ENCODE measurements around the gene CWH43. TPM values are rescaled to one million over a fixed set of nuclear protein-coding genes. Genes with fewer than 3 reads are reported as not detected.
"Not testable (repeated sequence)": the region's sequence is repeated elsewhere in the genome, so short reads cannot be mapped to it uniquely, and the experiment has no call there.

CWH43 gene
- total RNA-seq (ENCODE audit: insufficient read depth, low replicate concordance): 1.9 TPM

DNA sequence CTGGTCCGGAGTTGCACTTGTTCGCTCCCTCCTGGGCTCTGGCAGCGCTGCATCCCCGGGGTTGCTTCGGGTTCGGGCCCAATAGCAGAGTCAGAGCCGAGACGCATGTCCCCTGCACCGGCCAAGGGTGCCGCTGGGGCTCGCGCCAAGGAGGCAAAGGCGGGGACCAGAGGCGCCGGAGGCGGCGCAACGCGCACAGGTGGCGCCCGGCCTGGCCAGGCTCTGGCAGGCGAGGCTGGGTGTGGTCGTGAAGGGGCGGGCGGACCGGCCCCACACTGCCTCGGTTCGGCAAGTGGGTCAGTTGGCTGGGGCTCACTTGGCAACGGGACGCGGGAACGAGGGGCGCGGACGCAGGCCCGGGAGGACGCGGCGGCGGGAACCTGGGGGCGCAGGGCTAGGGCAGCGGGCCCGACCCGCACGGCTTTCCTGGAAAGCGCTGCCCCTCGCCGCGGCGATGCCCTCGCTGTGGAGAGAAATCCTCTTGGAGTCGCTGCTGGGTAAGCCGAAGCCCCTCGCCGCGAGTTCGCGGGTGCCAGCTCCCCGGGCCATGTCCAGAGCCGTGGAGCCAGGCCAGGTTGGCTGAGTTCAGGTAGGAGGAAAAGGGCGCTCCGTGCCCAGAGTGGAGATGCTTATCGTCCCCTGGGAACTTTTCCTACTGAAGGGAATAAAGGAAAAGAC lies at the start of gene CWH43:
CWH43 (plus strand) TSS at position 300 of the 678 bp plus-strand sequence; CDS start at position 455, 155 bp downstream.
- no peak for DNase-seq (ENCODE audit: low spot score)

DNA sequence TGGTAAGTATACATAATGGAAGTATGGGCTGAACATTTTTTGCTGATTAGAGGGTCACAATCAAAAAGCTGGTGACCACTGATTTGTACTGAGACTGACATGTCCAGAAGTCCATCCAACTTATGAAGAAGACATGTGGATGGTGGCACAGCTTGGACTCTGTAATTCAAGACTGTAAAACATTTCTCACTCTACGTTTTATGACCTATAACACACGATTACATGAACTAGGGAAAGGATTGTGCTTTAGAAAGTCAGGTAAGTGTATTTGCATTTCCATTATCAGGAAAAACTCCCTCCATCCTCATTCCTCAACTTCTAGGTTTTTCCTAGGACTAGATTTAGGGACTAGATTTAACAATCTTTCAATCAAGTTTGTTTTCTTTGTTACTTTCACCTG lies 49.0 kb upstream of the CWH43 start:
- DNase-seq (ENCODE audit: low spot score): no peak

DNA sequence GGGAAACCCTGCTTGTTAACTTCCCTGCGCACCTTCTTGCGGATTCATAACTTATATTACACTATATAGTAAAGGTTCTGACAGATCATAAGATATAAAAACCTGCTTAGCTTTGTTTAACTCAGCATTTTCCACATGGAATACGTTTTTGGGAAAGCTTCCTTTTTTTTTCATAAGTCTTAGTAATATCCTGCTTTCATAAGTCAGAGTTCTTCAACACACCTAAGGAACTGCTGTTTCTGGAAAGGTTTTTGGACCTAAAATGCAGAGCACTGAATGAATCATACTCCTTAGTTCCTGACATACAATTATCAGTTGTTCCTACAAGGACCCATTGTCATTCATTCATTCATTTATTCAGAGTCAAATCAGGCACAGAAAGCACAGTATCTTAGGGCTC lies 47.2 kb upstream of the CWH43 start:
- DNase-seq (ENCODE audit: low spot score): no peak

DNA sequence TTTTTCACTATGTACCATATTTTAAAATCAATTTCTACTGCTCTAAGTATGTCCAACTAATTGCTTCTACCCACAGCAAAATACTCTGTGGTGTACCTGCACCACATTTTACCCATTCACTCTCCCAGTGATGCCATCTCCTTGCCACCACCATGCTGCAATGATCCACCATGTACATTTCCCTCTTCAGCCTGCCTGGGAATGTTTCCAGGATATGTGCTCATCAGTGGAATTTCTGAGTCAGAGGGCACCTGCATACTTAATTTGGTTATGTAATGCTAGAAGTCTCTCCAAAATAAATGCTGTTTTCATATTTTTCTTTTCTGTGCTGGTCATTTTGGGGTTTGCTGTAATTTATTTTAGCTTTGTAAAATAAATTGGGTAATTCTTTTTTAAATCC lies 46.3 kb upstream of the CWH43 start:
- DNase-seq (ENCODE audit: low spot score): no peak

DNA sequence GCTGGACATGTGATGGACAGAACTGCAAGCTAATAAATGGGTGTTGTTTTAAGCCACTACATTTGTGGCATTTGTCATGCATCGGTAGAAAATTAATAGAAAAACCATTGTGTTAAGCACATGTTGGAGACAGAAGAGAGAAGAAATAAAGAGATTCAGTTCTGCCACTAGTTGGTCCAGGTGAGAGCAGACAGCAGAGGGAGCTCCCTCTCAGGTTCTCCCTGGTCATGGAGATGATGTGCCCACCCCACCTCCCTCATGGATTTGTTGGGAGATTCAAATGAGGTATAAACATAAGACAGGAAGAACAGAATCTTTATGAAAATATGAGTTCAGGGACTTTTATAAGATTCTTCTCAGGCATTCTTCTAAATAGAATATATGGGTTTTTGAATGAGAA lies 42.7 kb upstream of the CWH43 start:
- no peak for DNase-seq (ENCODE audit: low spot score)

DNA sequence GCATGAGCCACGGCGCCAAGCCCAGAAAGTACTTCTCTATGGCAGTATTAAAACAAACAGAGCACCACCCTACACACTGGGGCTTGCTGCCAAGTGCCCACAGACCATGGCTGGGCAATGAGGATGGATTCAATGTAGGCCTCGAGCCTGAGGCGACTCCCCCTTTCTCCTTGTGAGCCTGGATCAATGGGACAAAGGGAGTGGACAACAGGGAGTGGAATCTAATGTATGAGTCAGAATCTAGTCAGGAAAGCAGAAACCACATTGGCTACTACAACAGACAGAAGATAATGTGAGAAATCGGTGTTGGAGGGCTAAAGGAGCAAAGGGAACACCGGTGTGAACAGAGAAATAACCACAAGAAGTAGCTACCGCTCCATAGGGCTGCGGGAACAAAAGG lies 41.8 kb upstream of the CWH43 start:
- DNase-seq (ENCODE audit: low spot score): no peak

DNA sequence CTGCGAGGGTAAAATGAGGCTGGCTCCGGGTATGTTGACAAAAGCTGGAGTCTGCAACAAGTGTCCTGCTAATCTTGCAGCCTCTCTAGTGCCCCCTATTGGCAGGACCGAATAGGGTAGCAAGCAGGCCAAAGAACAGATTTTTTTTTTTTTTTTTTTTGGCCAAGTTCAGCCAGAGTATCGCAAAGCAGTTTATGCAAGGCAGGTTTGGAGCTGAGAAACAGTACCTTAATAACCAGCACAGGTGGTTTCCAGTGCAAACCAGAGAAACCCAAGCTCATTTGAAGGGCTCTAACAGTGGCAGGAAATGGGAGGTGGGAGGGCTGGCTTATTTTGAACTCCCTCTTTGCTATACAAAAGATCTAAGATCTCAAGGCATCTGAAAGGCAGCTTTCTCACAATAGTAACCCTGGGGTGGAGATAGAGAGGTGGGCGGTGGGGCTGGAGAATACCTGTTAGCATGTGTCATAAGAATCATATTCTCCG lies 41.3 kb upstream of the CWH43 start:
- no peak for DNase-seq (ENCODE audit: low spot score)

DNA sequence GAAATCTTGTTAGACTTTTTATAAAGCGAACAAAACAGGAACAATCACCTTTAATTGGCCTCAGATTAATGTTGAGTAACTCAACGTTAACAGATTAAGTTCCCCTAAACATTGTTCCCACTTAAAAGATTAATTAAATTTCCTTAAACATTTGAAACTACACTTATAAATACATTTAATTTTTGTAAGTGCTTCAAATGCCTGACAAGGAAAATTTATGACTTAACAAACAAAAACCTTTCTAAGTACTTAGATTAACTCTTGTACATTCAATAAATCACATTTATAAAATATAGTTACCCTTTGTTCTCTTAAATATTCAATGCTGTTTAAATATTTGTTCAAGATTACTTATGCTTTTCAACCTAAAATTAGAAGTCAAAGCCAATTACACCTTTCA lies 40.1 kb upstream of the CWH43 start:
- DNase-seq (ENCODE audit: low spot score): no peak

DNA sequence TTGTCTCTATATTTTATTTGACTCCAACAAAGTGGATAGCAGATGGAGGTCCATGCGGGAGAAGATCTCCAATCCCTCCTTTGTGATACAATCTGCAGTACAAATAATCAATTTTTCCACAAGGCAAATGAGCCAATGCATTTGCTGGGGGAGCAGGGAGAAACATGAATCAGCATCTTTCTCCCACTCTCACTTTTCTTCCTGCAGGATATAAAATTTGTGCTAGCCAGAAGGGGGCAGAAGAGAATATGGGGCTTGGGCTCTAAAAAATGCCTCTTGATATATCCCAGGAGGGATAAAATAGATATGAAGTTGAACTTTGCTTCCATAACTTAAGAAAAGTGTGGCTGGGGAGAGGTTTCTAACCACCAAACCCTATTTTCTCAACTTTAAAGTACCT lies 38.3 kb upstream of the CWH43 start:
- DNase-seq (ENCODE audit: low spot score): no peak

DNA sequence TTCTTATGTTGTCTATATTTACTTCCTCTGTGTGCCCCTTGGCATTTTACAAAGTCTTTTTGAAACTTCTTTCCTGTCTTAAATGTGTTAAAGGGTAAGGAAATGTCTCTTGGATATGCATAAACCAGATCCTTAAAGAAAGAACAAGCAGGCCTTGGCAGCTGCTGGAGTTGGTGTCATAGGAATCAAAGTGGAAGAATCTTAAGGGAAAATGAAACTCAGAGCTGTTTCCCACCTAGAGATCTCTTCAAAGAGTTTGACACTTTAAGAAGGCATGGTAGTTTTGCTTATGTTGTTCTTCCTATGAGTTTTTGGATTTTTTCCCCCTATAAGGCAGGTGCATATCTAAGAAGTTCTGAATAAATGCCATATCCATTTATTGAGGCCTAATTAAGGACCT lies 37.0 kb upstream of the CWH43 start:
- no peak for DNase-seq (ENCODE audit: low spot score)

DNA sequence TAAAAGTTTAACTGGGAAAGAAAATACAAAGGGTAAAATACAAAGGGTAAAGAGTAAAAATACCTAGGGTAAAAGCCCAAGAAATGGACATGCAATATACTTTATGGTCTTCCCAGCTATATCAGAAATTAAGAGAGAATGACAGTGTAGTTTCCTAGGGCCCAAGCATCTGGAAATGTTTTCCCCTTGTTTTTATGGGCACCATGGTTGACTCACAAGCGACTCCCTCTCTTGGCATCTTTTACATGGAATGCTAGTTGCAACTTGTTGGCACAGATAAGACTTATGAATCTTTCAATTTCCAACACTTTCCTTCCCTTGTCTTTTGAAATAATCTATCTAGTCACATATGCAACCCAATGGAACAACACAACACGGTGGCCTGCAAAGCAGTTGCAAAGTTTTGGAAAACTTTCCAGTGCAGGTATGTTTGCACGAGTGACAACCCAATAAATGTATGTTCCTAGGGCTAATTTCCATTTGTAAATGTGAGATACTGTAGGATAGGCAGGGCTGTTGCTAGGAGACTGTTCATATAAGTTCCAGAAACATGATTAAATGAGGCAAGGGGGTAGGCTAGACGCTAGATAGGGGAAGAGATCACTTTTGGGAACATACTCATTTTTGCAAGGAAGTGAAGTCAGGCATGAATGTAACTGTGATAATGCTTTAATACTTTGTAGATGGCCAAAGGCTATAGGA lies 36.4 kb upstream of the CWH43 start:
- no peak for DNase-seq (ENCODE audit: low spot score)

DNA sequence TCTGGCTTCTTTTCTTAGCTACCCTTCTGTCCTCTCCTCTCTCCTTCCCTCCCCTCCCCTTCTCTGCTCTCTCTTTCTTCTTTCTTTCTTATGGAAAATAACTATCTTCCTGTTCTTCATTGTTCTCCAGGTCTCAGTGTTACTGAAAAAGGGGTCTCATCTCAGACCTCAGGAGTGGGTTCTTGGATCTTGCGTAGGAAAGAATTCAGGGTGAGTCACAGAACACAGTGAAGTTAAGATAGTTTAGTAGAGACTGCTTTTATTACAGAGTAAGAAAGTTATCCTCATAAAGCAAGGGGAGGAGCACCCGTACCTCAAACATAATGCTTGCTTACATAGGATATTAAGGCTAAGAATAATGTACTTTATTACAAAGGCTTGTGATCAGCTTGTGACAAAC lies 31.8 kb upstream of the CWH43 start:
- DNase-seq (ENCODE audit: low spot score): no peak

DNA sequence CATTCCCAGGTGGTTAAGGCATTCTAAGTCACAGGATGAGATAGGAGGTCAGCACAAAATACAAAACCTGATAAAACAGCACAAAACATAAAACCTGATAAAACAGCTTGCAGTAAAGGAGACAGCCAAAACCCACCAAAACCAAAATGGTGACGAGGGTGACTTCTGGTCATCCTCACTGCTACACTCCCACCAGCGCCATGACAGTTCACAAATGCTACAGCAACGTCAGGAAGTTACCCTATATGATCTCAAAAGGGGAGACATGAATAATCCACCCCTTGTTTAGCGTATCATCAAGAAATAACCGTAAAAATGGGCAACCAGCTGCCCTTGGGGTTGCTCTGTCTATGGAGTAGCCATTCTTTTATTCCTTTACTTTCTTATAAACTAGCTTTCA lies 28.7 kb upstream of the CWH43 start:
- not testable (repeated sequence) for DNase-seq (ENCODE audit: low spot score)

DNA sequence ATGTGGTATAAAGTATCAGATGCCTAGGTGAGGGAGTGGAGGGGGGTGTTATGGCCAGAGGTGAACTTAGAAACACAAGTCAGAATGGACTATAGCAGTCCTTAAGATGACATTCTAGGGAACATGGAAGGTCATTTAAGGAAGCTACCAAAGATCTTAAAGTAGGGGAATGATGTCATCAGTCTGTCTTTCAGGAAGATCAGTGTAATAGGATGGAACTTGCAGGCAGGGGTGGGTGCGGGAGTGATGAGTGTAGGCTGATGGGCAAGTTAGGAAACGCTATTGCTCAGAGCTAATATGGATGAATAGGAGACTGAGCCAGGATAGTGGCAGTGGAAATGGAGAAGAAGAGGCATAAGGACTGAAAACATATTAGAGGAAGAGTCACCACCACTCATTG lies 27.5 kb upstream of the CWH43 start:
- DNase-seq (ENCODE audit: low spot score): no peak

DNA sequence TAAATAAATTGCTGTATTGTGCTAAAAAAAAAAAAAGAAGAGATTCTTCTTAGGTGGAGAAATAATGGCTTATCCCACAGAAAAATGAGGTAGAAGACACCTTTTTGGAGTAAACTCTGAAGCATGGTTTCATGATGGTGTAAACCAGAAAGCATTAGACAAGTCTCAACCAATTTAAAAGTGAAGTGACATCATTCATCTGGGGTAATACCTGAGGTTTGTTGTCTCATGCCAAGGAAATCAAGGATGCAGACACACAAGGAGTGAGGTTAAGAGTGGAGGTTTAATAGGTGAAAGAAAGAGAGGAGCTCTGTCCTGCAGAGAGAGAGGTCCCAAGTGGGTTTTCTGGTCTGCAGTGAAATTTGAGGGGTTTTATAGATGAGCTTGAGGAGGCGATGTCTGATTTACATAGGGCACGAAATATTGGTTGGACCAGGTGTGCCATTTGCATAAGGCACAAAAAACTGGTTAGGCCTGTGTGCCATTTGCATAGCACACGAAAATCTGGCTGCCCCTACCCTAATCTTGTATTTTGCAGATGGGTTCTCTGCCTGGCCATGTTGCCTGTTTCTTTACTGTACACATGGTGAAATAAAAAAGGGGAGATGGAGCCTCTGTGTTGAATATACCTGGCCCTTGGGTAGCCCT lies 25.0 kb upstream of the CWH43 start:
- no peak for DNase-seq (ENCODE audit: low spot score)

DNA sequence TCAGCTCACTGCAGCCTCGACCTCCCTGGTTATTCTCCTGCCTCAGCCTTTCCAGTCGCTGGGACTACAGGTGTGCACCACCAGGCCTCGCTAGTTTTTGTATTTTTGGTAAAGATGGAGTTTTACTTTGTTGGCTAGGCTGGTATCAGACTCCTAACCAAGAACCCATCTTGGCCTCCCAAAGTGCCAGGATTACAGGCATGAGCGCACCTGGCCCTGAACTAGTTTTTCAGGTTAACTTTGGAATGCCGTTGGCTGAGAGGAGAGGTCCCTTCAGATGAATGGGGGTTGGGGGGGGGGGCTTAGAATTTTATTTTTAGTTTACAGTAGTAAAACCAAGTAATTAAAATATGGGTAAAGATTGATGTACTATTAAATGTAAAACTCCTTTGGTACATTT lies 23.4 kb upstream of the CWH43 start:
- no peak for DNase-seq (ENCODE audit: low spot score)

DNA sequence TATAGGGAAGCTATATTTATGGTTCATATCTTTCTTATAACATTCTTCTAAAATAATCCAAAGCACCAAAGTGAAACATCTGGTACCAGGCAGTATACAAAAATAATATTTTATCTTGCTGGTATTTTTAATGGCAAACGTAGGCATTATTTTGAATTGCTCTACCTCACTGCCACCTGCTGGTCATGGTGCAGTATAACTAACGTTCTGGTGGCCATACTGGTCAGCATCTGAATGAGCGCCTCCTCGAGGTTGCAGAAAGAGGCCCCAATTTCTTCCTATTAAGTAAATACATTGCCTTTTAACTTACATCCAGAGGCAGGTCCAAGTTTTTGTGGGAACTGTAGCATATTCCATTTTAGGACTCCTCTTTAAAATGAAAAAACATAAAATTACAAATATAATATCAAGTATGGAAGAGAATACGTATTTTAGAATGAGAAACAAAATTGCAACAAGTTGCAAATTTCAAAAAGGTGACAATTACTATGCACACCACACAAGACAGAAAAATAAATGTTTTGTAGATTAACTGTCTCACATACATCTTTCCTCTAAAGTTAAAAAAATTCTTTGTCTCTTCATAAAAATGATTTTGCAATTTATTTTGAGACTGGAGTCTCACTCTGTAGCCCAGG lies 22.9 kb upstream of the CWH43 start:
- peak; percentile 80 for DNase-seq (ENCODE audit: low spot score)

DNA sequence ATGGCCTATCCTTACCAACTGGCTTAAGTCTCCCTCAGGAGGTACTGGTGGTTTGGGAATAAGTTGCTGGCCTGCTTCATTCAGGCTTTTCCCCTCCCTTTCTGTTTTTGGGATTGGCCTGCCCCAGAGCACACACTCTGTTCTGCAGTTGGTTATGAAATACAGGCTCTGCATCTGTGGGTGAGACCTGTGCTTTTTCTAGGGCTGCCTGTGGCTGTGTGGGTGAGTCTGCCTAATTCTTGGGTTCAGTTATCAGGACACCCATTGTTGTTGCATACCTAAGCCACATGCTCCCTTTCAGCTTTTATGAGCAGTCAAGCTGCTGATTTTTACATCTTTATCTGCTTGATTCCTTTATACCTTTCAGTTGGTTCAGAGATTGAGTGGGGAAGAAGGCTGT lies 19.0 kb upstream of the CWH43 start:
- no peak for DNase-seq (ENCODE audit: low spot score)

DNA sequence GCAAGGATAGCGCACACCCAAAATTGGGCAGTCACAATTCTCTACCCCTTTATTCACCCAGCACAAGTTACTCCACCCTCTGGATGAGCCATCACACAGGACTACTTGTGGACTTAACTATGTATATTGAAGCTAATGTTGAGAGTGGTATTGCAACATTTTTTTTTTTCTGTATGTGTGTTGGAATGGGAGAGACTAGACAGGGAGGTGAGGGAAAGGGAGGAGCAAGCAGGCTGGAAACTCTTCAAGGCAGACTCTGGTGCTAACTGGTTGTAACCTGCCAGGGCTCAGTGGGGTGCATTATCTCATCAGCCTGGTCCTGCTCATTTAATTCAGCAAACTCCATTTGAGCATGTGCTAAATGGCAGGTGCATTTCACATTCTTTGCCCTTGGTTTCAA lies 18.4 kb upstream of the CWH43 start:
- DNase-seq (ENCODE audit: low spot score): no peak

DNA sequence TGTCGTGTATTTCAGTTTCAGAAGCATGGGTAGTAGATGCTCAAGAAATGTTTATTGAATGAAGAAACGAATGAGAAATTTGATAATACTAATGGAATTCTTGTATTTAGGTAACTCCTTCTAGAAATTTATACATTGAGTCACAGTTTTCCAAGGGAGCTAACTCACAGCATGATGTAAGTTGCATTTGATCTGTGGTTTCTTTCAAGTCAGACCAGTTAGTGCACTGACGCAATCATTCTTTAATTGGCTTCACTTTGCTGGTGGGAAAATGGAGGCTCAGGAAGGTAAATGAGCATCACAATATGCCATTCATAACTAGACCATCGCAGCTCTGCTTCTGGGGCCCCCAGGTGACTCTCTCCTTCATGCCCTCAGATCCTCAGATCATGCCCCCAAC lies 17.3 kb upstream of the CWH43 start:
- DNase-seq (ENCODE audit: low spot score): no peak

DNA sequence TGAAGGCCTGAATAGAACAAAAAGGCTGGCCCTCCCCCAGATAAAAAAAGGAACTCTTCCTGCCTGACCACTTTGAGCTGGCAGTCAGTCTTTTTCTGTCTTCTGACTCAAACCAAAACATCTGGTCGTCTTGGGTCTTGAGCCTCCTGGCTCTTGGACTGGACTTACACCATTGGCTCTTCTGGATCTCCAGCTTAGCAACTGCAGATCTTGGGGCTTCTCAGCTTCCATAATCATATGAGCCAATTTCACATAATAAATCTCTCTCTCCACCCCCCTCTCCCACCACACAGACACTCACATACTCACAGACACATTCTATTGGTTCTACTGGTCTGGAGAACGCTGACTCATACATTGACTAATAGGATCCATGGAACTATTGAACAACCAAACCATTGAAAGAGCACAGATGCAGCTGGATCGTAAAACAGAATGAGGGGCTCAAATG lies 15.6 kb upstream of the CWH43 start:
- DNase-seq (ENCODE audit: low spot score): no peak

DNA sequence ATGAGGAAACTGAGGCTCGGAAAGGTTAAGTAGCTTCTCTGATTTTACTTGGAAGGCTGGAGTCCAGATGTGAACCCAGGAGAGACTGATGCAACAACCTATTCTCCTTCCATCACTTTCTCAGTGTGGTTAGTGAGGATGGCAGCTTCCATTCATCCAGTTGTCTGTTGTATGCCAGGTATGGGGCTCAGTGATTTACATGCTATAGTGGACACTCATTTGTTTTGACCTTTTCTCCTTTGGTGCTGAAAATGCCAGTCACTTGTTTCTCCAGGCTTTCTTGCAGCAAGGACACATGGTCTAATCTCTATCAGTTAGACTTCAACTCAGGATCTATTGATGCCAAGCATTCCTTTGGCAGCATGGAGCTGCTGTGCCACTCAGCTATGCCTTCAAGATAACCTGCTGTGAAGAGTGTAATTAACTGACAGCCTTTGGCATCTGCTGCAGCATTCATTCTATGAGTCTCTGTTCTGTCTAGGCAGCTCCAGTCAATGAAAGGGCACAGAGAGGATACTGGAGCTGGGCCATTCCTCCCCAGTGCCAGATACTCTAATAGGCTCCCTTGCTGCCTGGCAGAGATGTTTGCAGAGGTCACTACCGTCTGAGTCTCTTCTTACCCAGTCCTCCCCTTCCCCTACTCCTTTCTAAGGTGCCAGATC lies 11.0 kb upstream of the CWH43 start:
- DNase-seq (ENCODE audit: low spot score): no peak
